A673 (cell line): ENCODE results near the gene ARFGAP2. TPM values are rescaled to one million over a fixed set of nuclear protein-coding genes. Genes with fewer than 3 reads are reported as not detected.

ENCODE experiments used
- BruUV-seq: library from RNA; stranded (reverse); fragments of 400-500 nt; replicated peaks from 2 replicates; lab custom pipeline; 2021; lab: Mats Ljungman, UMichigan
- CTCF ChIA-PET: fragments of 300-600 bp; sonication (Branson Sonifier 250); formaldehyde crosslinking; loops from one replicate; lab custom pipeline; 2022; ENCODE audit warnings: antibody characterized with exemption; lab: Charles Lee
- POLR2A ChIA-PET: fragments of 300-600 bp; sonication (Branson Sonifier 250); formaldehyde crosslinking; loops from one replicate; lab custom pipeline; 2022; ENCODE audit warnings: antibody characterized with exemption; ENCODE audit not compliant: low non-redundant PET; lab: Charles Lee
- DNase-seq: peaks from one replicate; pipeline ENCODE4 v3.0.0-alpha.2; 2015; ENCODE audit warnings: low spot score
- H3K27ac ChIP-seq: fragments of 200-600 bp; sonication (generic); 2 replicates; pipeline ENCODE4 v1.5.1; 2016; ENCODE audit warnings: mixed run types, low read depth, mild to moderate bottlenecking, mixed read lengths, antibody characterized with exemption, low read length; ENCODE audit not compliant: poor library complexity, severe bottlenecking
- H3K27me3 ChIP-seq: fragments of 200-600 bp; sonication (generic); replicated peaks from 2 replicates; pipeline ENCODE4 v1.6.1; 2017; ENCODE audit warnings: mixed run types, low read depth, mild to moderate bottlenecking, mixed read lengths, antibody characterized with exemption, low read length; ENCODE audit not compliant: insufficient read depth, poor library complexity
- H3K36me3 ChIP-seq: fragments of 200-600 bp; sonication (generic); 2 replicates; pipeline ENCODE4 v1.6.1; 2016; ENCODE audit warnings: mixed run types, mild to moderate bottlenecking, mixed read lengths, antibody characterized with exemption, low read length; ENCODE audit not compliant: insufficient read depth, poor library complexity, severe bottlenecking
- H3K4me1 ChIP-seq: fragments of 200-600 bp; sonication (generic); 2 replicates; pipeline ENCODE4 v1.6.1; 2017; ENCODE audit warnings: mixed run types, mild to moderate bottlenecking, mixed read lengths, antibody characterized with exemption, low read length; ENCODE audit not compliant: insufficient read depth, poor library complexity, severe bottlenecking
- H3K4me3 ChIP-seq: fragments of 200-600 bp; sonication (generic); 2 replicates; pipeline ENCODE4 v1.5.1; 2016; ENCODE audit warnings: low read depth, mixed run types, mild to moderate bottlenecking, mixed read lengths, low read length; ENCODE audit not compliant: poor library complexity, severe bottlenecking
- H3K9me3 ChIP-seq: fragments of 200-600 bp; sonication (generic); 2 replicates; pipeline ENCODE4 v1.6.1; 2016; ENCODE audit warnings: mixed run types, low read depth, mild to moderate bottlenecking, mixed read lengths, antibody characterized with exemption, low read length; ENCODE audit not compliant: poor library complexity, severe bottlenecking
- CTCF ChIP-seq: fragments of 300-800, 200-600 bp; sonication (generic); conservative IDR thresholded peaks from 2 replicates; pipeline ENCODE4 v1.5.1; 2017; ENCODE audit warnings: low read depth, mild to moderate bottlenecking, antibody characterized with exemption, low read length, moderate library complexity, mixed read lengths
- EZH2 ChIP-seq: fragments of 200-600 bp; sonication (generic); IDR thresholded peaks from 2 replicates; pipeline ENCODE4 v1.6.1; 2017; ENCODE audit warnings: borderline replicate concordance, low read depth, mild to moderate bottlenecking, mixed read lengths, antibody characterized with exemption, low read length; ENCODE audit not compliant: poor library complexity, severe bottlenecking
- intact Hi-C: fragments of 100-400 bp; cut with micrococcal nuclease; formaldehyde crosslinking; loops from one replicate; pipeline ENCODE4 v1.10.0; 2022; ENCODE audit not compliant: unreplicated experiment
- total RNA-seq: library from RNA; stranded (reverse); gene quantifications from 2 replicates; pipeline ENCODE4 v1.2.3, GENCODE V29; 2021

Gene ARFGAP2
- total RNA-seq, 1 experiment from 2014 or later = 179 TPM

GRCh38 chr11:47186076-47186699, 9.5 kb upstream of the ARFGAP2 start, which contains the start of gene PACSIN3:
Gene PACSIN3, minus strand, starts transcription at chr11:47186434. Its CDS starts 3,707 bp downstream, at chr11:47182727.
- Histone ChIP-seq H3K27me3 (no peaks in the 10 kb centered on the region), H3K4me3 (peak within 1 kb of the TSS; percentile 58), H3K27ac (peak within 1 kb of the TSS; percentile 41), H3K36me3 (no peaks in the 10 kb centered on the region), H3K4me1 (peaks cover 24% of the 10 kb centered on the region), H3K9me3 (no peaks in the 10 kb centered on the region)
- ChIA-PET CTCF (interaction anchor here (1.0 to 2.0 kb wide), 3 partner anchors 28 to 169 kb away, joined by 3 to 4 read pairs (median 3); partner anchors contain the start of gene DDB2), POLR2A (no interaction called here)
- intact Hi-C loops = loop anchor here (2.0 kb wide), 1 partner anchor 29 kb away; the partner anchor contains the start of gene DDB2
- TF ChIP-seq EZH2 (no peak), CTCF (0 out of 2 replicates have a peak, but pooled peaks have one; percentile 15)
- no TSS peak for BruUV-seq
- DNase-seq = peak; percentile 78

DNA sequence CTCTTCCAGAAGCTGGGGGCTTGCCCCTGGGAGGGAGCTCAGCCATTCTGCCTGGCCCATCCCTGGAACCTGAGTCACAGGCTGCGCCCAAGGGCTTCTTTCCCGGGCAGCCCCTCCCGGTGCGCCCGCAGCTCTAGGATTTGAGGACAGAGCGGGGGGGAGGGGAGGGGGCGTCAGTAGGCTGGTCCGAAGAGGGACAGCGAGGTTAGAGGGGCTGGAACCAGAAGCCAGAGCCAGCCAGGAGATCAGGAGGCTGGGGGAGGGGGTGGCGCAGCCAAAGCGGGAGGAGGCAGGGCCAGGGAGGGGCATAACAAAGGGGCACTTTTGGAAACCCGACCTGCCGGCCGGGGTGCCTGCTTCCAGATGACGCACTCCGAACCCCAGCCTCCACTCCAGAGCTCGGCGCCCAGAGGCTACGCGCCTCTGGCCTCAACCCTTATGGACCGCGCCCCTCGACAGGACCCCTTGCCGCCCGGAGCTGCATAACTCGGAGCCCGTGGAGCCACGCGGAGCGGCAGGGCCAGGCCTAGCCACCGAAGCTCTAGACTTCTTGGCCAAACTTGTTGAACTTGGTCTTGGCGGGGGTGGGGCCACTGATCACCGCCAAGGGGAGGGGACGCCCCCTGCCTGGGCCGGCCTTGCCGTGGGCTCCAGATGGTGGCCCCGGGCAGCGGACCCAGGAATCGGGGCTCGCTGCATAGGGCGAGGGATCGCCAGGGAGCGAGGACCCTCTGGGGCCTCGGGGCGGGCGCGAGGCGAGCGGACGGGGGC, 8.8 kb upstream of the ARFGAP2 start:
- ChIA-PET POLR2A (interaction anchor here (0.6 kb wide), 1 partner anchor 51 kb away, joined by 7 read pairs; no protein-coding TSS in a partner anchor), CTCF (interaction anchor here (1.0 kb wide), 1 partner anchor 170 kb away, joined by 3 read pairs; no protein-coding TSS in a partner anchor)
- TF ChIP-seq CTCF (0 out of 2 replicates have a peak, but pooled peaks have one; percentile 5), EZH2 (no peak)
- Histone ChIP-seq H3K4me1 (peaks cover 24% of the 10 kb centered on the region), H3K27me3 (no peaks in the 10 kb centered on the region), H3K27ac (peak overlapping the region; percentile 41), H3K9me3 (no peaks in the 10 kb centered on the region), H3K36me3 (no peaks in the 10 kb centered on the region), H3K4me3 (peak overlapping the region; percentile 58)
- no TSS peak for BruUV-seq
- DNase-seq = peak; percentile 59
- intact Hi-C loops = loop anchor here (2.0 kb wide), 1 partner anchor 29 kb away; the partner anchor contains the start of gene DDB2

DNA sequence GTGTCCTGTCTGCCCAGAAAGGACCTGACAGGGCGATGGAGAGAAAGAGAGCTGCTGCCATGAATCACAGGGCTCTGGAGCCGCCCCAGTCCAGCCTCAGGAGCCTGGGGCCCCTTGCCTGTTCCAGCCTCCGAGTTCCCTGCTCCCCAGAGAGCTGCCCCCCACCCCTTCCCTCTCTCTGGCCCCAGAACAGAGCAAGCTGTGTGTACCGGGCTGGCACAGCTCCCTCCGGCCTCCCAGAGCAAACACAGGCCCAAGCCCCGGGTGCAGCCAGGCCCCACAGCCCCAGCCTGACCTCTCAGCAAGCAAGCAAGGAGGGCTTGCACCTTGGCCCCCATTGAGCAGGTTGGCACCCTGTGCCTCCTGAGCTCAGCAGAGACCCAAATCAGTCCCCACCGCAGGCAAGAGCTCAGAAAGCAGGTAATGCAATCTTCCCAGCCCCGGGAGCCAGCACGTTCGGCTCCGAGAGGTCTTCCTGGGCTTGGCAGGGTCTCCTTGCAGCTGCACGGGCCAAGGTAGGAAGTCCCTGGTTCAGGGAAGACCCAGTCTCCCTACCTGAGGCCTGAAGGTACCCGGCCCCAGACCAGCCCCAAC, 8.1 kb upstream of the ARFGAP2 start:
- H3K9me3 ChIP-seq = no peaks in the 10 kb centered on the region
- H3K4me1 ChIP-seq = peaks cover 24% of the 10 kb centered on the region
- H3K4me3 ChIP-seq = peak overlapping the region; percentile 58
- peaks cover 2% of the 10 kb centered on the region for H3K36me3 ChIP-seq
- intact Hi-C loops = no loop called here
- no TSS peak for BruUV-seq
- no peak for DNase-seq
- H3K27me3 ChIP-seq = no peaks in the 10 kb centered on the region
- ChIA-PET CTCF (interaction anchor here (1.0 kb wide), 1 partner anchor 170 kb away, joined by 3 read pairs; no protein-coding TSS in a partner anchor), POLR2A (interaction anchor here (0.5 to 0.6 kb wide), 3 partner anchors 19 to 51 kb away, joined by 6 to 7 read pairs (median 6); no protein-coding TSS in a partner anchor)
- no peak for TF ChIP-seq CTCF
- TF ChIP-seq EZH2 = no peak
- H3K27ac ChIP-seq = peak overlapping the region; percentile 41
